GM21447 (cell line): ENCODE measurements around the gene HMX3.

Source experiments
- ATAC-seq: cut with Tn5 transposase; IDR thresholded peaks from one replicate; pipeline ENCODE4 v1.9.1; 2021; ENCODE audit not compliant: unreplicated experiment

Gene HMX3

GRCh38 chr10:123147635-123148413 lies 12.1 kb downstream of the HMX3 start, which contains the start of gene HMX2:
HMX2 (plus strand) TSS chr10:123148136; CDS start chr10:123148379, 243 bp downstream.
- no peak for ATAC-seq

- no peak for ATAC-seq
Measured at GRCh38 chr10:123148414-123149161, 12.8 kb downstream of the HMX3 start.

- no peak for ATAC-seq
Measured at GRCh38 chr10:123149162-123149567, 13.4 kb downstream of the HMX3 start.

GRCh38 chr10:123149568-123150270 lies 13.9 kb downstream of the HMX3 start:
- no peak for ATAC-seq

- ATAC-seq = no peak
Measured at GRCh38 chr10:123150271-123150985, 14.7 kb downstream of the HMX3 start.

- ATAC-seq = no peak
Measured at GRCh38 chr10:123150986-123151736, 15.4 kb downstream of the HMX3 start.

GRCh38 chr10:123151737-123152135 lies 16.0 kb downstream of the HMX3 start:
- no peak for ATAC-seq

GRCh38 chr10:123153486-123154091 lies 17.8 kb downstream of the HMX3 start:
- ATAC-seq = no peak

- ATAC-seq = peak; percentile 92
Measured at GRCh38 chr10:123154092-123154710, 18.4 kb downstream of the HMX3 start, which contains the start of gene BUB3. BUB3 (plus strand) TSS chr10:123154402; CDS start chr10:123154918, 516 bp downstream.

- peak; percentile 53 for ATAC-seq
Measured at GRCh38 chr10:123154711-123155505, 19.1 kb downstream of the HMX3 start.

GRCh38 chr10:123156078-123156477 lies 20.3 kb downstream of the HMX3 start:
- no peak for ATAC-seq

GRCh38 chr10:123157210-123157609 lies 21.4 kb downstream of the HMX3 start:
- no peak for ATAC-seq

GRCh38 chr10:123158682-123159081 lies 22.9 kb downstream of the HMX3 start:
- no peak for ATAC-seq

- no peak for ATAC-seq
Measured at GRCh38 chr10:123160311-123160980, 24.7 kb downstream of the HMX3 start.

GRCh38 chr10:123164319-123164718 lies 28.5 kb downstream of the HMX3 start:
- no peak for ATAC-seq

- ATAC-seq = no peak
Measured at GRCh38 chr10:123165445-123166072, 29.8 kb downstream of the HMX3 start.

- ATAC-seq = no peak
Measured at GRCh38 chr10:123166618-123167017, 30.8 kb downstream of the HMX3 start.
